IMR-90 (cell line): ENCODE measurements around the gene C3orf52. TPM values are rescaled to one million over a fixed set of nuclear protein-coding genes. Genes with fewer than 3 reads are reported as not detected.

Experiments used
- ATAC-seq: fragments of 200-7000 bp; cut with Tn5 transposase; 2 replicates; pipeline ENCODE4 v1.9.1; 2020; ENCODE audit warnings: low read depth, mild to moderate bottlenecking, moderate library complexity
- BruUV-seq: library from RNA; stranded (reverse); fragments of 400-500 nt; replicated peaks from 2 replicates; lab custom pipeline; 2021; lab: Mats Ljungman, UMichigan
- CTCF ChIA-PET: fragments of 300-600 bp; formaldehyde crosslinking; extraction: SDS; loops from one replicate; lab custom pipeline; 2021; ENCODE audit warnings: antibody characterized with exemption; lab: Yijun Ruan, JAX
- POLR2A ChIA-PET: fragments of 300-600 bp; sonication (Branson Sonifier 250); formaldehyde crosslinking; loops from one replicate; lab custom pipeline; 2022; ENCODE audit warnings: antibody characterized with exemption; ENCODE audit not compliant: unreplicated experiment; lab: Charles Lee
- DNase-seq: peaks from one replicate; pipeline ENCODE4 v3.0.0; 2013
- H2AFZ ChIP-seq: replicated peaks from 2 replicates; pipeline ENCODE3; 2013; ENCODE audit warnings: low read length, mild to moderate bottlenecking; ENCODE audit not compliant: poor library complexity
- H2AK5ac ChIP-seq: 2 replicates; pipeline ENCODE4 v1.6.1; 2013; ENCODE audit warnings: low read depth, low read length, inconsistent platforms
- H2AK9ac ChIP-seq: replicated peaks from 2 replicates; pipeline ENCODE3; 2013; ENCODE audit warnings: mild to moderate bottlenecking, low read depth, low read length, moderate library complexity; ENCODE audit not compliant: poor library complexity
- H2BK120ac ChIP-seq: 2 replicates; pipeline ENCODE4 v1.6.1; 2013; ENCODE audit warnings: low read depth, low read length, inconsistent platforms
- H2BK15ac ChIP-seq: 3 replicates; pipeline ENCODE4 v1.6.1; 2013; ENCODE audit warnings: low read depth, low read length, inconsistent platforms
- H2BK20ac ChIP-seq: 2 replicates; pipeline ENCODE4 v1.6.1; 2013; ENCODE audit warnings: low read depth, mild to moderate bottlenecking, inconsistent platforms, low read length, moderate library complexity
- H2BK5ac ChIP-seq: 2 replicates; pipeline ENCODE4 v1.6.1; 2013; ENCODE audit warnings: mild to moderate bottlenecking, low read depth, low read length, inconsistent platforms; ENCODE audit not compliant: poor library complexity, severe bottlenecking
- H3K14ac ChIP-seq: replicated peaks from 2 replicates; pipeline ENCODE4 v1.6.1; 2013; ENCODE audit warnings: low read depth, low read length, inconsistent platforms
- H3K18ac ChIP-seq: 2 replicates; pipeline ENCODE4 v1.6.1; 2013; ENCODE audit warnings: low read depth, low read length, control low read depth
- H3K23ac ChIP-seq: 2 replicates; pipeline ENCODE4 v1.6.1; 2013; ENCODE audit warnings: low read depth, low read length, inconsistent platforms
- H3K27ac ChIP-seq: 2 replicates; pipeline ENCODE4 v1.5.1; 2013; ENCODE audit warnings: mild to moderate bottlenecking, control low read depth, low read length; ENCODE audit not compliant: insufficient read depth
- H3K27me3 ChIP-seq: 2 replicates; pipeline ENCODE4 v1.6.1; 2013; ENCODE audit warnings: low read length; ENCODE audit not compliant: control insufficient read depth, insufficient read depth
- H3K36me3 ChIP-seq: 2 replicates; pipeline ENCODE4 v1.6.1; 2013; ENCODE audit warnings: low read length, mixed read lengths; ENCODE audit not compliant: control insufficient read depth, insufficient read depth
- H3K4ac ChIP-seq: 2 replicates; pipeline ENCODE4 v1.6.1; 2013; ENCODE audit warnings: low read depth, low read length, inconsistent platforms
- H3K4me1 ChIP-seq: 2 replicates; pipeline ENCODE4 v1.6.1; 2013; ENCODE audit warnings: low read length, mixed read lengths; ENCODE audit not compliant: control insufficient read depth, insufficient read depth
- H3K4me2 ChIP-seq: 2 replicates; pipeline ENCODE4 v1.6.1; 2013; ENCODE audit warnings: low read depth, mild to moderate bottlenecking, control low read depth, low read length, moderate library complexity
- H3K4me3 ChIP-seq: 2 replicates; pipeline ENCODE4 v1.5.1; 2013; ENCODE audit warnings: low read depth, mild to moderate bottlenecking, control low read depth, low read length, moderate library complexity; ENCODE audit not compliant: insufficient read depth
- H3K56ac ChIP-seq: 2 replicates; pipeline ENCODE4 v1.6.1; 2013; ENCODE audit warnings: low read length, inconsistent platforms; ENCODE audit not compliant: insufficient read depth; ENCODE audit errors: extremely low read depth
- H3K79me1 ChIP-seq, 2 experiments: 2 replicates each; pipeline ENCODE4 v1.6.1; 2013; ENCODE audit warnings: low read length in 2 of 2, inconsistent platforms in 1 of 2, low read depth in 1 of 2
- H3K9ac ChIP-seq: 2 replicates; pipeline ENCODE4 v1.6.1; 2013; ENCODE audit warnings: low read depth, low read length, control low read depth
- H3K9me1 ChIP-seq: 2 replicates; pipeline ENCODE4 v1.6.1; 2013; ENCODE audit warnings: low read length, inconsistent platforms; ENCODE audit not compliant: insufficient read depth
- H3K9me3 ChIP-seq: 2 replicates; pipeline ENCODE4 v1.6.1; 2013; ENCODE audit warnings: low read length; ENCODE audit not compliant: control insufficient read depth, insufficient read depth
- H4K20me1 ChIP-seq: 2 replicates; pipeline ENCODE4 v1.6.1; 2013; ENCODE audit warnings: low read length, inconsistent platforms; ENCODE audit not compliant: insufficient read depth
- H4K5ac ChIP-seq: 2 replicates; pipeline ENCODE4 v1.6.1; 2013; ENCODE audit warnings: mild to moderate bottlenecking, low read depth, low read length, control low read depth
- H4K8ac ChIP-seq, 2 experiments: 2 replicates each; pipeline ENCODE4 v1.6.1; 2013; ENCODE audit warnings: low read depth in 2 of 2, low read length in 2 of 2, control low read depth in 1 of 2, inconsistent platforms in 1 of 2
- H4K91ac ChIP-seq: 2 replicates; pipeline ENCODE4 v1.6.1; 2013; ENCODE audit warnings: low read depth, low read length, inconsistent platforms; ENCODE audit not compliant: insufficient read depth
- CEBPB ChIP-seq: IDR thresholded peaks from 2 replicates; pipeline ENCODE4 v1.6.1; 2012; ENCODE audit warnings: low read depth, low read length, improper control_type of control experiment
- CHD1 ChIP-seq: IDR thresholded peaks from 2 replicates; pipeline ENCODE4 v1.6.1; 2012; ENCODE audit warnings: low read depth, low read length, improper control_type of control experiment
- ELK1 ChIP-seq: fragments of 150-350 bp; IDR thresholded peaks from 2 replicates; pipeline ENCODE4 v1.6.1; 2016; ENCODE audit warnings: low read depth, mild to moderate bottlenecking, low read length, moderate library complexity, borderline replicate concordance
- FOS ChIP-seq: fragments of 150-350 bp; IDR thresholded peaks from 2 replicates; pipeline ENCODE4 v1.6.1; 2016; ENCODE audit warnings: low read depth, low read length
- MAFK ChIP-seq: IDR thresholded peaks from 2 replicates; pipeline ENCODE4 v1.6.1; 2012; ENCODE audit warnings: low read depth, low read length, improper control_type of control experiment
- MAZ ChIP-seq: IDR thresholded peaks from 2 replicates; pipeline ENCODE4 v1.6.1; 2012; ENCODE audit warnings: low read depth, mild to moderate bottlenecking, low read length, improper control_type of control experiment, moderate library complexity, borderline replicate concordance
- MXI1 ChIP-seq: IDR thresholded peaks from 2 replicates; pipeline ENCODE4 v1.6.1; 2012; ENCODE audit warnings: low read depth, mild to moderate bottlenecking, low read length, moderate library complexity, borderline replicate concordance
- RAD21 ChIP-seq: IDR thresholded peaks from 2 replicates; pipeline ENCODE4 v1.6.1; 2012; ENCODE audit warnings: low read length, improper control_type of control experiment
- RCOR1 ChIP-seq: IDR thresholded peaks from 2 replicates; pipeline ENCODE4 v1.6.1; 2012; ENCODE audit warnings: mild to moderate bottlenecking, low read length, improper control_type of control experiment; ENCODE audit not compliant: insufficient replicate concordance
- RFX5 ChIP-seq: IDR thresholded peaks from 2 replicates; pipeline ENCODE4 v1.8.0; 2012; ENCODE audit warnings: low read depth, mild to moderate bottlenecking, low read length, moderate library complexity
- USF2 ChIP-seq: fragments of 150-350 bp; IDR thresholded peaks from 2 replicates; pipeline ENCODE4 v1.6.1; 2017; ENCODE audit warnings: mild to moderate bottlenecking, antibody characterized with exemption, low read length, low read depth
- WGBS, 2 experiments: methylation state at CpG; one replicate each; pipeline versions ENCODE4 v1.1.5 to v1.1.7; 2013; ENCODE audit warnings: missing lambda C conversion rate in 2 of 2; ENCODE audit not compliant: insufficient read length in 1 of 2; ENCODE audit errors: extremely low coverage in 2 of 2; 5-methylcytosine and 5-hydroxymethylcytosine counted together
- dilution Hi-C: fragments of 300-500 bp; cut with HindIII; formaldehyde crosslinking; loops from one replicate; pipeline ENCODE4 v1.14.3; 2018; ENCODE audit warnings: low sequenced_read_pairs; ENCODE audit not compliant: unreplicated experiment
- in situ Hi-C: fragments of 300-500 bp; cut with MboI; formaldehyde crosslinking; loops from 3 replicates; pipeline ENCODE4 v1.14.3; 2019; ENCODE audit warnings: low sequenced_read_pairs, inconsistent platforms, mixed read lengths
- intact Hi-C: fragments of 100-400 bp; cut with micrococcal nuclease; formaldehyde crosslinking; loops from 2 replicates; pipeline ENCODE4 v1.10.0; 2022
- polyA plus RNA-seq, 3 experiments: library from polyadenylated mRNA; depleted of rRNA; stranded (reverse); fragments of >200 nt; gene quantifications; 2 replicates each; pipeline ENCODE4 v1.2.3, GENCODE V29; 2012; ENCODE audit warnings: low replicate concordance in 1 of 3
- total RNA-seq: library from RNA; depleted of rRNA; stranded (reverse); fragments of >200 nt; gene quantifications from 2 replicates; pipeline ENCODE4 v1.2.3, GENCODE V29; 2012

C3orf52 gene
- total and polyA plus RNA-seq, 2 of the 4 experiments (the other 2 are of a cell fraction): 7.5 to 12.5 TPM

- Histone ChIP-seq H3K27me3 (no peaks in the 10 kb centered on the region), H3K4me2 (no peak overlapping the region), H2AFZ (no peak overlapping the region), H3K27ac (no peak overlapping the region), H4K20me1 (no peaks in the 10 kb centered on the region), H3K14ac (no peak overlapping the region), H3K36me3 (no peaks in the 10 kb centered on the region; the same call in 1 of the 2 replicates), H3K56ac (no peak overlapping the region), H2BK20ac (no peak overlapping the region), H4K8ac (no peak overlapping the region), H4K91ac (no peak overlapping the region), H3K9me3 (no peaks in the 10 kb centered on the region), H3K9me1 (peaks cover 3% of the 10 kb centered on the region; the same call in 1 of the 2 replicates), H3K4me3 (no peak overlapping the region), H3K9ac (no peak overlapping the region), H3K4me1 (peaks cover 4% of the 10 kb centered on the region; the same call in 1 of the 2 replicates), H2BK15ac (no peak overlapping the region), H4K5ac (no peak overlapping the region), H3K4ac (no peak overlapping the region), H2AK9ac (no peak overlapping the region), H3K23ac (no peak overlapping the region), H2BK120ac (no peak overlapping the region), H2AK5ac (no peak overlapping the region), H3K18ac (no peak overlapping the region), H3K79me1 (no peaks in the 10 kb centered on the region), H2BK5ac (no peak overlapping the region)
- ChIA-PET POLR2A (no interaction called here), CTCF (interaction anchor here (2.2 kb wide), 1 partner anchor 18 kb away, joined by 5 read pairs; no protein-coding TSS in a partner anchor)
- intact Hi-C loops: no loop called here
- 100% methylated on average over 2 of the region's 4 CpGs; no CpG with 5 or more reads in 1 of the 2 experiments for WGBS, 2 experiments
- ATAC-seq (no peak), DNase-seq (no peak)
- BruUV-seq: no TSS peak
- dilution Hi-C loops: no loop called here
- TF ChIP-seq USF2 (no peak), MAZ (no peak), MXI1 (no peak), RAD21 (no peak), ELK1 (no peak), FOS (no peak), MAFK (no peak), RCOR1 (no peak), RFX5 (no peak), CEBPB (no peak), CHD1 (no peak)
- in situ Hi-C loops: loop anchor here (25.0 kb wide), 1 partner anchor 382 kb away; no protein-coding TSS in a partner anchor
These were observed 43.9 kb downstream of the C3orf52 start for GRCh38 chr3:112129925-112130637.
